Hematopoietic multipotent progenitor cell treated with erythropoietin and hydrocortisone succinate and interleukin-3 and kit ligand, for 15 days (in vitro differentiated cells): ENCODE results near the gene RRAGB.
"Not testable (repeated sequence)": the region's sequence is repeated elsewhere in the genome, so short reads cannot be mapped to it uniquely, and the experiment has no call there.

Source experiments
- DNase-seq: peaks from one replicate; pipeline ENCODE4 v3.0.0-alpha.2; 2015; ENCODE audit warnings: low spot score

Gene RRAGB

GRCh38 chrX:55717521-55718497 lies at the start of gene RRAGB:
Gene RRAGB (plus strand): TSS chrX:55717749. CDS start chrX:55718328, 579 bp downstream.
- peak; percentile 93 for DNase-seq

DNA sequence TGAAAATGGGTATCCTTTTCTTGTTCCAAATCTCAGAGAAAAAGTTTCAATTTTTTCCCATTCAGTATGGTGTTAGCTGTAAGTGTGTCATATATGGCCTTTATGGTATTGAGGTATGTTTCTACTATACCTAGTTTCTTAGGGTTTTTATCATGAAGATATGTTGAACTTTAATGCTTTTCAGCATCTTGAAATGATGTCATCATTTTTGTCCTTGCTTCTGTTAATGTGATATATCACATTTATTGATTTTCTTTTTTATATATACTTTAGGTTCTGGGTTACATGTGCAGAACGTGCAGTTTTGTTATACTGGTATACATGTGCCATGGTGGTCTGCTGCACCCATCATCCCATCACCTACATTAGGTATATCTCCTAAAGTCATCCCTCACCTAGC lies 49.5 kb upstream of the RRAGB start:
- no peak for DNase-seq

DNA sequence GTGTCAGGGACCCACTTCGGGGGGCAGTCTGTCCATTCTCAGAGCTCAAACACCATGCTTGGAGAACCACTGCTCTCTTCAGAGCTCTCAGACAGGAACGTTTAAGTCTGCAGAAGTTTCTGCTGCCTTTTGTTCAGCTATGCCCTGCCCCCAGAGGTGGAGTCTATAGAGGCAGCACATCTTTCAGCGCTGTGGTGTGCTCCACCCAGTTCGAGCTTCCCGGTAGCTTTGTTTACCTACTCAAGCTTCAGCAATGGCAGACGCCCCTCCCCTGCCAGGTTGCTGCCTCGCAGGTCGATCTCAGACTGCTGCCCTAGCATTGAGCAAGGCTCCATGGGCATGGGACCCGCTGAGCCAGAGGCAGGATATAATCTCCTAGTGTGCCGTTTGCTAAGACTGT lies 29.0 kb upstream of the RRAGB start:
- DNase-seq: not testable (repeated sequence)

DNA sequence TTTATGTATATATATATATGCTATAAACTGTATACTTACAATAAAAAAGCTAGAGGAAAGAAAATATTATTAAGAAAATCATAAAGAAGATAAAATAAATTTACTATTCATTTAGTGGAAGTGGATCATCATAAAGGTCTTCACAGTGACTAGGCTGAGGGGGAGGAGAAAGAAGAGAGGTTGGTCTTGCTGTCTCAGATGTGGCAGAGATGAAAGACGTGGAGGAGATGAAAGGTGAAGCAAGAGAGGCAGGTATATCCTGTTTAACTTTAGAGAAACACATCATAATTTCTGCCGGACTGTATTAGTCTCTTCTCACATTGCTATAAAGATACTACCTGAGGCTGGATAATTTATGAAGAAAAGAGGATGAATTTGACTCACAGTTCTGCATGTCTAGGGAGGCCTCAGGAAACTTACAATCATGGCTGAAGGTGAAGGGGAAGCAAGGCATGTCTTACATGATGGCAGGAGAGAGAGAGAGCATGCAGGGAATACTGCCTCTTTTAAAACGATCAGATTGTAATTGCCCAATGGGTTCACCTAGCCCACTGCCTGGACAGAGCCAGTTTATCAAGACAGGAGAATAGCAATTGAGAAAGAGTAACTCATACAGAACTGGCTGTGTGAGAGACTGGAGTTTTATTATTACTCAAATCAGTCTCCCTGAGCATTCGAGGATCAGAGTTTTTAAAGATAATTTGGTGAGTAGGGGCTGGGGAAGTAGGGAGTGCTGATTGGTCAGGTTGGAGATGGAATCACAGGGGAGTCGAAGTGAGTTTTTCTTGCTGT lies 22.1 kb upstream of the RRAGB start:
- no peak for DNase-seq

- no peak for DNase-seq
These were observed 20.2 kb upstream of the RRAGB start for GRCh38 chrX:55697381-55697780.

- DNase-seq: no peak
These were observed 14.9 kb upstream of the RRAGB start for GRCh38 chrX:55702671-55703070.

DNA sequence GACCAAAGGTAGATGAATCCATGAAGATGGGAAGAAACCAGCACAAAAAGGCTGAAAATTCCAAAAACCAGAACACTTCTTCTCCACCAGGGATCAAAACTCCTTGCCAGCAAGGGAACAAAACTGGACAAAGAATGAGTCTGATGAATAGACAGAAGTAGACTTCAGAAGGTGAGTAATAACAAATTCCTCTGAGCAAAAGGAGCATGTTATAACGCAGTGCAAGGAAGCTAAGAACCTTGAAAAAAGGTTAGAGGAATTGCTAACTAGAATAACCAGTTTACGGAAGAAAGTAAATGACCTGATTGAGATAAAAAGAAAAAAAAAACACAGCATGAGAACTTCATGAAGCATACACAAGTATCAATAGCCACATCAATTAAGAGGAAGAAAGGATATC lies 14.1 kb upstream of the RRAGB start:
- not testable (repeated sequence) for DNase-seq

DNA sequence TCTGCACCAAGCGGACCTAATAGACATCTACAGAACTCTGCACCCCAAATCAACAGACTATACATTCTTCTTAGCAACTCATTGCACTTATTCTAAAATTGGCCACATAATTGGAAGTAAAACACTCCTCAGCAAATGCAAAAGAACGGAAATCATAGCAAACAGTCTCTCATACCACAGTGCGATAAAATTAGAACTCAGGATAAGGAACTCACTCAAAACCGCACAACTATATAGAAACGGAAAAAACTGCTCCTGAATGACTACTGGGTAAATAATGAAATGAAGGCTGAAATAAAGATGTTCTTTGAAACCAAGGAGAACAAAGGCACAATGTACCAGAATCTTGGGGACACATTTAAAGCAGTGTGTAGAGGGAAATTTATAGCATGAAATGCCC lies 12.5 kb upstream of the RRAGB start:
- DNase-seq: not testable (repeated sequence)

- no peak for DNase-seq
These were observed 7.8 kb upstream of the RRAGB start for GRCh38 chrX:55709735-55710134.

- DNase-seq: no peak
These were observed 6.8 kb upstream of the RRAGB start for GRCh38 chrX:55710701-55711100.

DNA sequence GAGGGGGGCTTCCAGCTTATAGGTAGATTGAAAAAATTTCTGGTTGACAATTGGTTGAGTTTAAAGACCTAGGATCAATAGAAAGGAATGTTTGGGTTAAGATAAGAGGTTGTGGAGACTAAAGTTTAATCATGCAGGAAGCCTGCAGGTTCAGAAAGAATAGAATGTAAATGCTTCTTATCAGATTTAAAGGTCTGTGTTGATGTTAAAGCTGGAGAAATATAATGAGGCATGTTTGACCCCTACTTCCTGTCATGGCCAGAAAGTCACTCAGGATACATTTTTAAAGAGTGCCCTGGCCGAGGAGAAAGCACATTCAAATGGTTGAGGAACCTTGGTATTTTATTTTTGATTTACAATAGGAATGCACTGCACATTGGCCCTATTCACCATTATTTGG lies 3.9 kb upstream of the RRAGB start:
- DNase-seq: no peak

- DNase-seq: no peak
These were observed 3.4 kb upstream of the RRAGB start for GRCh38 chrX:55714161-55714560.

- DNase-seq: peak; percentile 2
These were observed 1.7 kb upstream of the RRAGB start for GRCh38 chrX:55715847-55716246.

DNA sequence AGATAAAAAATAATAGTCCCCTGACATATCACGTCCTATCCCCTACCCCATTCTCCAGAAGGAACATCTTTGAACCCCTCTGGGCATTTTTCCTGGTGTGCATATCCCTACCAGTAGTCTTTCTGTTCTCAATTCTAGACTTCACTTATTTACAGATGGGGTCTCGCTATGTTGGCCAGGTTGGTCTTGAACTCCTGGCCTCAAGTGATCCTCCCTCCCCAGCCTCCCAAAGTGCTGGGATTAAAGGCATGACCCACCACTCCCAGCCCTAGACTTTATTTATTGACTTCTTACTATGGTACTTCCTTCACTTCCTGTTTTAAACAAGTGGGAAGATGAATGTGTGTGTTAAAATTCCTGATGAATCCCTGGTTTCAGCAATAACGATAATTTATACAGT lies 612 bp upstream of the RRAGB start:
- no peak for DNase-seq

GRCh38 chrX:55731826-55732225 lies 14.3 kb downstream of the RRAGB start:
- DNase-seq: no peak

GRCh38 chrX:55738969-55739368 lies 21.4 kb downstream of the RRAGB start:
- DNase-seq: no peak

DNA sequence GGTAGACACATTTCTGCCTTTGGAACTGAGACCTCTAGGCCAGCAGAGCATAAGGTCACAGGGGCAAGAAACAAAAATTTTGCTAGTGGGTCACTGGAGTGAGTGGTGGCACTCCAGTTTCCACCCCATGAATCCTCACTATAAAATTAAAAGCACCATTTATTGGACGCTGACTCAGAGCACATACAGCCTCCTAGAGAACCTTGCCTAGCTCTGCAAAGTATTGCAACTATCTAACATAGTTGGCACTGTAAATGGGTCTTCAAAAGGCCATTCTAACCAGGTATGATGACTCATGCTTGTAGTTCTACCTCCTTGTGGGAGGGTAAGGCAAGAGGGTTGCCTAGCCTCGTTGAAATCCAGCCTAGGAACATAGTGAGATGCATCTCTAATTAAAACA lies 25.1 kb downstream of the RRAGB start:
- DNase-seq: no peak

DNA sequence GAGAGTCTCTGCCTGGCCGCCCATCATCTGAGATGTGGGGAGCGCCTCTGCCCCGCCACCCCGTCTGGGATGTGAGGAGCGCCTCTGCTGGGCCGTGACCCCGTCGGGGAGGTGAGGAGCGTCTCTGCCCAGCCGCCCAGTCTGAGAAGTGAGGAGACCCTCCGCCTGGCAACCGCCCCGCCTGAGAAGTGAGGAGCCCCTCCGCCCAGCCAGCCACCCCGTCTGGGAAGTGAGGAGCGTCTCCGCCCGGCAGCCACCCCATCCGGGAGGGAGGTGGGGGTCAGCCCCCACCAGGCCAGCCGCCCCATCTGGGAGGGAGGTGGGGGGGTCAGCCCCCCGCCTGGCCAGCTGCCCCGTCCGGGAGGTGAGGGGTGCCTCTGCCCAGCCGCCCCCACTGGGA lies 30.9 kb downstream of the RRAGB start:
- not testable (repeated sequence) for DNase-seq

- no peak for DNase-seq
These were observed 32.7 kb downstream of the RRAGB start for GRCh38 chrX:55750256-55750655.

DNA sequence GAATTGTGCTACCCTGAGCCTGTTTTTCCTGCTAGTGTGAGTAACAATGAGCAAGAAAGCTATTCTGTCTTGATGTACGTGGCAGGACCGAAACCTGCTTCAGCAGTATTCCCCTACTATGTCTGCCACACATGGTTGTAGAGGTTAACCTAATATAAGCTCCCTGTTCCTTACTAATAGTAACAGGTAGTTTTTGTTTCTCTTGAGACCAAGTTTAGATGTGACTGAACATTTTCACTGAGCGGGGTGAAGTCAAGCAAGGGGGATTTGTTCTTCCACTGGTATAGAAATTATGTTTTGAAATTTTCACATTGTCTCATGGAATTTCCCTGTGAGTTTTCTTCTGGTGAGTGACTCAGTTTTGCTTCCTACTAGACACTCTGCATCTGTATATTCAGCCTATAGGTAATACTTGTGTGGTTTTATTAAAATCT lies 37.3 kb downstream of the RRAGB start:
- DNase-seq: no peak

- no peak for DNase-seq
These were observed 40.5 kb downstream of the RRAGB start for GRCh38 chrX:55758033-55758432.

DNA sequence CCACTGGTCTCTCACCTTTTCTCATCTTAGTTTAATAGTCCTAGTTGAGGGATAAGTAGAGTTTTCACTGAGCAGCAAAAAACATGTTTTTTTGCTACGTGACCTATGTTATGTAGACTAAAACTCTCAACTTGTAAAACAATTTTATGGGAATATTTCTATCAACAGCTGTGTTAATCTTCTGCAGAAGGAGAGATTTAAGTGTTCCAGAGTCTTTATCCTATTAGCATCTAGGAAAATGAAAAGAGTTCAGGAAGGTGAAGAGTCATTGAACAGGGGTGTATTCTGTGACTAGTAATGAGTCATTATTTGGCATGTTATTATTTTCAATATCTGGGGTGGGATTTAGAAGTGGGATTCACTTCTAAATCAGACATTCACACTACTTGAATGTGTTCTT lies 41.9 kb downstream of the RRAGB start:
- DNase-seq: no peak

DNA sequence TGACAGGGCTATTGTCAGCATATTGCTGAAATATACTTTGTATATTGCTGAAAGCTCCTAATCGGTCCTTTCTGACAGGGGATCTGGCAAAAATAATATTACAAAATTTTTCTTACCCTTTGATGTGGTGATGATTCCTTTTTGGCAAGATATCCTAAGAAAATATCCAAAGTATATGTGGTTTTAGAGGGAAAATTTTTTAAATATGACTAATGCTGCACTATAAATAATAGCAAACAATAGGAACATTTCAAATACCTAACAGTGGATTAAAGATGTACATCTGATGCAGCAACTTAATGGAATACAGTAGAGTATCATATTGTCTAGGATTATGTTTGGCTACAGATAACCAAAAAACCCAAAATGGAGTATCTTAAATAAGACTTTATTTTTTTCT lies 49.6 kb downstream of the RRAGB start:
- no peak for DNase-seq
